HG03095 (cell line): ENCODE data around the gene CAMKMT.

Experiments used
- ATAC-seq: cut with Tn5 transposase; IDR thresholded peaks from one replicate; pipeline ENCODE4 v1.9.1; 2021; ENCODE audit warnings: moderate library complexity; ENCODE audit not compliant: unreplicated experiment

CAMKMT gene

GRCh38 chr2:44682459-44682858, 320.7 kb downstream of the CAMKMT start:
- ATAC-seq = no peak

GRCh38 chr2:44684559-44684958, 322.8 kb downstream of the CAMKMT start:
- ATAC-seq = no peak

- ATAC-seq = no peak
Measured at GRCh38 chr2:44686561-44686960, 324.8 kb downstream of the CAMKMT start.

- ATAC-seq = no peak
Measured at GRCh38 chr2:44687686-44688455, 326.1 kb downstream of the CAMKMT start.

- no peak for ATAC-seq
Measured at GRCh38 chr2:44688456-44689124, 326.8 kb downstream of the CAMKMT start.

GRCh38 chr2:44689516-44689915, 327.8 kb downstream of the CAMKMT start:
- no peak for ATAC-seq

- ATAC-seq = no peak
Measured at GRCh38 chr2:44691174-44691785, 329.5 kb downstream of the CAMKMT start.

- no peak for ATAC-seq
Measured at GRCh38 chr2:44692821-44693220, 331.1 kb downstream of the CAMKMT start.

GRCh38 chr2:44700824-44701223, 339.1 kb downstream of the CAMKMT start:
- ATAC-seq = no peak

GRCh38 chr2:44705356-44705755, 343.6 kb downstream of the CAMKMT start:
- no peak for ATAC-seq

GRCh38 chr2:44705876-44706480, 344.2 kb downstream of the CAMKMT start:
- no peak for ATAC-seq

- ATAC-seq = no peak
Measured at GRCh38 chr2:44706681-44707553, 345.2 kb downstream of the CAMKMT start.

GRCh38 chr2:44707945-44708660, 346.4 kb downstream of the CAMKMT start:
- no peak for ATAC-seq

GRCh38 chr2:44708661-44709000, 346.9 kb downstream of the CAMKMT start:
- ATAC-seq = no peak

GRCh38 chr2:44713170-44713569, 351.4 kb downstream of the CAMKMT start:
- ATAC-seq = no peak

GRCh38 chr2:44715671-44716081, 353.9 kb downstream of the CAMKMT start:
- ATAC-seq = no peak

GRCh38 chr2:44716131-44716530, 354.4 kb downstream of the CAMKMT start:
- ATAC-seq = no peak

- no peak for ATAC-seq
Measured at GRCh38 chr2:44718431-44718830, 356.7 kb downstream of the CAMKMT start.

GRCh38 chr2:44719562-44719961, 357.8 kb downstream of the CAMKMT start:
- no peak for ATAC-seq

- ATAC-seq = peak; percentile 66
Measured at GRCh38 chr2:44722026-44722625, 360.4 kb downstream of the CAMKMT start.
